ENCODE measurements around the gene PCNT.
"Not testable (repeated sequence)": the region's sequence is repeated elsewhere in the genome, so short reads cannot be mapped to it uniquely, and the experiment has no call there.

Gene PCNT

GRCh38 chr21:46388206-46388880 lies 64.4 kb downstream of the PCNT start:
- no peak for DNase-seq

GRCh38 chr21:46388896-46389295 lies 64.9 kb downstream of the PCNT start:
- no peak for DNase-seq

GRCh38 chr21:46390603-46391545 lies 66.9 kb downstream of the PCNT start:
- DNase-seq = no peak

GRCh38 chr21:46391773-46392172 lies 67.8 kb downstream of the PCNT start:
- DNase-seq = no peak

- DNase-seq = no peak
Measured at GRCh38 chr21:46392921-46393320, 69.0 kb downstream of the PCNT start.

- DNase-seq = no peak
Measured at GRCh38 chr21:46393451-46393940, 69.5 kb downstream of the PCNT start.

GRCh38 chr21:46393941-46394594 lies 70.1 kb downstream of the PCNT start:
- peak in 1 of 5 experiments; percentile 14 for DNase-seq

GRCh38 chr21:46394595-46395104 lies 70.7 kb downstream of the PCNT start:
- DNase-seq = no peak

GRCh38 chr21:46397211-46397905 lies 73.4 kb downstream of the PCNT start:
- no peak for DNase-seq

GRCh38 chr21:46397993-46398392 lies 74.0 kb downstream of the PCNT start:
- no peak for DNase-seq

- DNase-seq = no peak
Measured at GRCh38 chr21:46399129-46399528, 75.2 kb downstream of the PCNT start.

GRCh38 chr21:46399686-46400085 lies 75.7 kb downstream of the PCNT start:
- DNase-seq = no peak

- DNase-seq = no peak
Measured at GRCh38 chr21:46401186-46401910, 77.4 kb downstream of the PCNT start.

- no peak for DNase-seq
Measured at GRCh38 chr21:46402421-46402820, 78.5 kb downstream of the PCNT start.

GRCh38 chr21:46403234-46403811 lies 79.4 kb downstream of the PCNT start:
- DNase-seq = not testable (repeated sequence)

- DNase-seq = no peak
Measured at GRCh38 chr21:46404306-46404705, 80.3 kb downstream of the PCNT start.

- DNase-seq = no peak
Measured at GRCh38 chr21:46406001-46406400, 82.0 kb downstream of the PCNT start.

GRCh38 chr21:46409641-46410406 lies 85.9 kb downstream of the PCNT start:
- no peak for DNase-seq

- DNase-seq = no peak
Measured at GRCh38 chr21:46410516-46410915, 86.6 kb downstream of the PCNT start.

- DNase-seq = no peak
Measured at GRCh38 chr21:46411236-46411635, 87.3 kb downstream of the PCNT start.
